DOHH2 (cell line): Measurements from ENCODE around the gene STARD10.

Experiments
- EZH2phosphoT487 ChIP-seq: fragments of 200-600 bp; sonication (generic); IDR thresholded peaks from 2 replicates; pipeline ENCODE4 v1.6.1; 2017; ENCODE audit warnings: borderline replicate concordance, mild to moderate bottlenecking, antibody characterized with exemption, low read length, moderate library complexity, mixed read lengths
- TF ChIP-seq, protein P1 (sequence below): fragments of 200-600 bp; sonication (generic); IDR thresholded peaks from one replicate; pipeline ENCODE4 v1.5.1; 2014; ENCODE audit warnings: antibody characterized with exemption, mild to moderate bottlenecking, low read depth, low read length; ENCODE audit not compliant: poor library complexity, severe bottlenecking

DNA sequence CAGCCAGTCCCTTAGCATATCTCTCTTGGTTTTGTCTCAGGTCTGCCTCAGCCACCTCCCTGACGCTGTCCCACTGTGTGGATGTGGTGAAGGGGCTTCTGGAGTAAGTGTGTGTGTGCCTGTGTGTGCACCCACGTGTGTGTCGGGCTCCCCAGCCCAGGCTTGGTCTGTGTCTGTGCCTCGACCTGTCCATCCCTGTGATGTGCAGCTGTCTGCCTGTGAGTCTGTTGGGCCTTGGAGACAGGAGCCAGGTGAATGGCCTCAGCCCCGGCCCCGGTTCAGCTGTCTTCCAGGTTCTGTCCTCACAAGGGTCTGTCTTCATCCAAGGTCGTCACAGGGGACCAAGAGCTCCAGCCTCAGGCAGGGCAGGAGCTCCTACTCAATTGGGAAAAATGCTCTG lies 30.2 kb upstream of the STARD10 start:
- TF ChIP-seq, protein P1, sequence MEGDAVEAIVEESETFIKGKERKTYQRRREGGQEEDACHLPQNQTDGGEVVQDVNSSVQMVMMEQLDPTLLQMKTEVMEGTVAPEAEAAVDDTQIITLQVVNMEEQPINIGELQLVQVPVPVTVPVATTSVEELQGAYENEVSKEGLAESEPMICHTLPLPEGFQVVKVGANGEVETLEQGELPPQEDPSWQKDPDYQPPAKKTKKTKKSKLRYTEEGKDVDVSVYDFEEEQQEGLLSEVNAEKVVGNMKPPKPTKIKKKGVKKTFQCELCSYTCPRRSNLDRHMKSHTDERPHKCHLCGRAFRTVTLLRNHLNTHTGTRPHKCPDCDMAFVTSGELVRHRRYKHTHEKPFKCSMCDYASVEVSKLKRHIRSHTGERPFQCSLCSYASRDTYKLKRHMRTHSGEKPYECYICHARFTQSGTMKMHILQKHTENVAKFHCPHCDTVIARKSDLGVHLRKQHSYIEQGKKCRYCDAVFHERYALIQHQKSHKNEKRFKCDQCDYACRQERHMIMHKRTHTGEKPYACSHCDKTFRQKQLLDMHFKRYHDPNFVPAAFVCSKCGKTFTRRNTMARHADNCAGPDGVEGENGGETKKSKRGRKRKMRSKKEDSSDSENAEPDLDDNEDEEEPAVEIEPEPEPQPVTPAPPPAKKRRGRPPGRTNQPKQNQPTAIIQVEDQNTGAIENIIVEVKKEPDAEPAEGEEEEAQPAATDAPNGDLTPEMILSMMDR, result no peak
- no peak for TF ChIP-seq EZH2phosphoT487
